Measurements from ENCODE around the gene CRTC1.

DNA sequence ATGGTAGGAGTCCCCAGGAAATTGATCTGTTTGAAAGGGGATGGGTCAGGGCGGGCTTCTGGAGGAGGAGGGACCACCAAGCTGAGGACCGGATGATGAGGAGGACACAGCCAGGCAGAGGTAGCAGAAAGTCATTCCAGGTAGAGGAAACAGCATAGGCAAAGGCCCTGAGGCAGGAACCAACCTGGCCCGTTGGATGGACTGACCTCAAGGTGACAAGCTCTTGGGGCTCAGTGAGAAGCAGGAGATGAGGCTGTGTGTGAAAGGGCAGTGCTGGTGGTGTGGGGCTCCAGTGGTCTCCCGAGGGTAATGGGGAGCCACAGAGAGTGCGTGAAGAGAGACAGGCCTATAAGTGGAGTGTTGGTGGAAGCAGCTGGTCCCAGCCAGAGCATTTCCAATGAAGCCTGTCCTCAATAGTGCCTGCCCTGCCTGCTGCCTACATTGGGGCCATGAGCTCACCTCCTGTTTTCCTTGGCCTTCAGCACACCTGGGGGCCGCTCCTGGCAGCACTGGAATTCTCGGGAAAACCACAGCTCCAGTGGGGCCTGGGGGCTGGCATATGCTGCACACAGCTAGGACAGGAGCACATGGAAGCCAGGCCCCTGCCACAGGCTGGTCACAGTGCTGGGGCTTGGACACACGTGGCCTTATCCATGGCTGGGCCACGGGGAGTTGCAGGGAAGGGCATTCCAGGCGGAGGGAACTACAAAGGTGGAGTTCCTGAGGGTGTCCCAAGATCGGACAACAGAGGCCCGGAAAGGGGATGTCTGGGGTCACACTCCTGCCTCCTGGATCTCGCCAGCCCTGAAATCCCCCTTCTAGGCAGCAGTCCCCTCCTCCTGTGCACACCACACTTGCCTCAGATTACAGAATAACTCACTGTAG, 109.9 kb downstream of the CRTC1 start:
- TF ChIP-seq EZH2phosphoT487 (IDR thresholded peaks at IDR 0.05; ENCODE audit: insufficient read depth, low read depth) (no peak), EZH2 (IDR thresholded peaks at IDR 0.05; ENCODE audit: insufficient read depth, poor library complexity, severe bottlenecking) (no peak)
